Astrocyte (in vitro differentiated cells and primary cell): ENCODE data around the gene BCL7B.

ENCODE experiments used
- CTCF ChIP-seq: IDR thresholded peaks from 2 replicates; pipeline ENCODE4 v1.5.1; 2011; ENCODE audit warnings: low read depth, mild to moderate bottlenecking, inconsistent platforms, low read length, moderate library complexity; ENCODE audit not compliant: insufficient read depth
- EZH2 ChIP-seq: IDR thresholded peaks from 2 replicates; pipeline ENCODE4 v1.6.1; 2012; ENCODE audit warnings: mild to moderate bottlenecking, low read length, inconsistent platforms; ENCODE audit not compliant: insufficient read depth

- TF ChIP-seq CTCF (no peak), EZH2 (no peak)
These were observed 12.8 kb downstream of the BCL7B start for GRCh38 chr7:73544678-73545077.
